Right lobe of liver (tissue), 4 donors: ENCODE results near the gene FMN2.

Experiments
- CTCF ChIP-seq, 4 donors: fragments of 200-600 bp in 3 of 4; fragments of 450-650 bp in 1 of 4; IDR thresholded peaks; one replicate each; pipeline versions ENCODE4 v1.5.1 to v1.8.0; 2016 to 2022; ENCODE audit warnings: antibody characterized with exemption in 4 of 4, mild to moderate bottlenecking in 2 of 4
- POLR2A ChIP-seq: fragments of 450-650 bp; IDR thresholded peaks from one replicate; pipeline ENCODE4 v1.6.1; 2017; ENCODE audit warnings: antibody characterized with exemption, mild to moderate bottlenecking
- donor health status: DM: no; HTN: no; CAD: no.
- donor health status: DM: no; HTN: no; CAD: no.
- donor health status: DM: no; HTN: yes; CAD: no.

GRCh38 chr1:240094041-240094722 lies 2.5 kb downstream of the FMN2 start:
- TF ChIP-seq CTCF (IDR thresholded peaks at IDR 0.05) (no peak), POLR2A (no peak)
